ENCODE measurements around the gene PLXNA3.

GRCh38 chrX:154460326-154460725 lies 2.2 kb downstream of the PLXNA3 start:
- no peak for TF ChIP-seq CTCF (conservative IDR thresholded peaks at IDR 0.05; ENCODE audit: low read depth in 2 of 2)
- TF ChIP-seq, protein P1, sequence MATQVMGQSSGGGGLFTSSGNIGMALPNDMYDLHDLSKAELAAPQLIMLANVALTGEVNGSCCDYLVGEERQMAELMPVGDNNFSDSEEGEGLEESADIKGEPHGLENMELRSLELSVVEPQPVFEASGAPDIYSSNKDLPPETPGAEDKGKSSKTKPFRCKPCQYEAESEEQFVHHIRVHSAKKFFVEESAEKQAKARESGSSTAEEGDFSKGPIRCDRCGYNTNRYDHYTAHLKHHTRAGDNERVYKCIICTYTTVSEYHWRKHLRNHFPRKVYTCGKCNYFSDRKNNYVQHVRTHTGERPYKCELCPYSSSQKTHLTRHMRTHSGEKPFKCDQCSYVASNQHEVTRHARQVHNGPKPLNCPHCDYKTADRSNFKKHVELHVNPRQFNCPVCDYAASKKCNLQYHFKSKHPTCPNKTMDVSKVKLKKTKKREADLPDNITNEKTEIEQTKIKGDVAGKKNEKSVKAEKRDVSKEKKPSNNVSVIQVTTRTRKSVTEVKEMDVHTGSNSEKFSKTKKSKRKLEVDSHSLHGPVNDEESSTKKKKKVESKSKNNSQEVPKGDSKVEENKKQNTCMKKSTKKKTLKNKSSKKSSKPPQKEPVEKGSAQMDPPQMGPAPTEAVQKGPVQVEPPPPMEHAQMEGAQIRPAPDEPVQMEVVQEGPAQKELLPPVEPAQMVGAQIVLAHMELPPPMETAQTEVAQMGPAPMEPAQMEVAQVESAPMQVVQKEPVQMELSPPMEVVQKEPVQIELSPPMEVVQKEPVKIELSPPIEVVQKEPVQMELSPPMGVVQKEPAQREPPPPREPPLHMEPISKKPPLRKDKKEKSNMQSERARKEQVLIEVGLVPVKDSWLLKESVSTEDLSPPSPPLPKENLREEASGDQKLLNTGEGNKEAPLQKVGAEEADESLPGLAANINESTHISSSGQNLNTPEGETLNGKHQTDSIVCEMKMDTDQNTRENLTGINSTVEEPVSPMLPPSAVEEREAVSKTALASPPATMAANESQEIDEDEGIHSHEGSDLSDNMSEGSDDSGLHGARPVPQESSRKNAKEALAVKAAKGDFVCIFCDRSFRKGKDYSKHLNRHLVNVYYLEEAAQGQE (IDR thresholded peaks at IDR 0.05; ENCODE audit: unreplicated experiment) = no peak
- no peak for TF ChIP-seq EZH2 (IDR thresholded peaks at IDR 0.05; ENCODE audit: low read depth, unreplicated experiment)
- no peak for TF ChIP-seq POLR2AphosphoS5 (IDR thresholded peaks at IDR 0.05; ENCODE audit: low read depth)
- no peak for TF ChIP-seq JUNB (IDR thresholded peaks at IDR 0.05; ENCODE audit: unreplicated experiment)
- no peak for TF ChIP-seq CREB1 (CRISPR knock-in tag; IDR thresholded peaks at IDR 0.05; ENCODE audit: low read depth)
- no peak for TF ChIP-seq STAT1 (IDR thresholded peaks at IDR 0.05; ENCODE audit: unreplicated experiment)
- TF ChIP-seq, protein P2, sequence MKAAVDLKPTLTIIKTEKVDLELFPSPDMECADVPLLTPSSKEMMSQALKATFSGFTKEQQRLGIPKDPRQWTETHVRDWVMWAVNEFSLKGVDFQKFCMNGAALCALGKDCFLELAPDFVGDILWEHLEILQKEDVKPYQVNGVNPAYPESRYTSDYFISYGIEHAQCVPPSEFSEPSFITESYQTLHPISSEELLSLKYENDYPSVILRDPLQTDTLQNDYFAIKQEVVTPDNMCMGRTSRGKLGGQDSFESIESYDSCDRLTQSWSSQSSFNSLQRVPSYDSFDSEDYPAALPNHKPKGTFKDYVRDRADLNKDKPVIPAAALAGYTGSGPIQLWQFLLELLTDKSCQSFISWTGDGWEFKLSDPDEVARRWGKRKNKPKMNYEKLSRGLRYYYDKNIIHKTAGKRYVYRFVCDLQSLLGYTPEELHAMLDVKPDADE (IDR thresholded peaks at IDR 0.05) = no peak
- TF ChIP-seq ZNF114 (CRISPR knock-in tag; IDR thresholded peaks at IDR 0.05) = no peak
- TF ChIP-seq EZH2phosphoT487 (IDR thresholded peaks at IDR 0.05; ENCODE audit: unreplicated experiment) = no peak

Data from GM23338 (cell line).